Transverse colon (tissue), 3 donors: ENCODE measurements around the gene TNS3.

Experiments
- POLR2A ChIP-seq: fragments of 450-650 bp; IDR thresholded peaks from one replicate; pipeline ENCODE4 v1.6.1; 2016; ENCODE audit warnings: antibody characterized with exemption, mild to moderate bottlenecking, moderate library complexity
- TF ChIP-seq, protein P1 (sequence below), 5 experiments: fragments of 200-600 bp in 3 of 5; fragments of 450-650 bp in 2 of 5; sonication (generic) in 3 of 5; IDR thresholded peaks; 1 replicate in 2 of 5; 2 replicates in 3 of 5; pipeline ENCODE4 v1.5.1; 2016 to 2017; ENCODE audit warnings: antibody characterized with exemption in 5 of 5, inconsistent platforms in 3 of 5, mild to moderate bottlenecking in 2 of 5, moderate library complexity in 1 of 5

DNA sequence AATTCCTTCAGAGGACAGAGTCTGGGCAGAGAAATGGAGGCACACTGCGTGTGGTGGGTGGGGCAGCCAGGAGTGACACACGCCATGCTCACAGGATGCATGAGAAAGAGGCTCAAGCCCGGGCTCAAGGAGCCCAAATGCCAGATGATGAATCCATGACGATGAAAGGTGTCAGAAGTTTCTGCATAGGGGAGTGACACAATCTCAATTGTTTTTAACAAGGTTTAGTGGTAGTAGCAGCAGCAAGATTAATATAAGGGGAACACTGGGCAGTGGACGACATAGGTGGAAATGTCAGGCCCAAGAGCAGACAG, 126.1 kb downstream of the TNS3 start:
- TF ChIP-seq, protein P1, sequence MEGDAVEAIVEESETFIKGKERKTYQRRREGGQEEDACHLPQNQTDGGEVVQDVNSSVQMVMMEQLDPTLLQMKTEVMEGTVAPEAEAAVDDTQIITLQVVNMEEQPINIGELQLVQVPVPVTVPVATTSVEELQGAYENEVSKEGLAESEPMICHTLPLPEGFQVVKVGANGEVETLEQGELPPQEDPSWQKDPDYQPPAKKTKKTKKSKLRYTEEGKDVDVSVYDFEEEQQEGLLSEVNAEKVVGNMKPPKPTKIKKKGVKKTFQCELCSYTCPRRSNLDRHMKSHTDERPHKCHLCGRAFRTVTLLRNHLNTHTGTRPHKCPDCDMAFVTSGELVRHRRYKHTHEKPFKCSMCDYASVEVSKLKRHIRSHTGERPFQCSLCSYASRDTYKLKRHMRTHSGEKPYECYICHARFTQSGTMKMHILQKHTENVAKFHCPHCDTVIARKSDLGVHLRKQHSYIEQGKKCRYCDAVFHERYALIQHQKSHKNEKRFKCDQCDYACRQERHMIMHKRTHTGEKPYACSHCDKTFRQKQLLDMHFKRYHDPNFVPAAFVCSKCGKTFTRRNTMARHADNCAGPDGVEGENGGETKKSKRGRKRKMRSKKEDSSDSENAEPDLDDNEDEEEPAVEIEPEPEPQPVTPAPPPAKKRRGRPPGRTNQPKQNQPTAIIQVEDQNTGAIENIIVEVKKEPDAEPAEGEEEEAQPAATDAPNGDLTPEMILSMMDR (IDR thresholded peaks at IDR 0.05): no peak
- TF ChIP-seq POLR2A: no peak
